Activated B cell treated with CpG ODN at 0.5 μM for 24 hours (primary cell): Measurements from ENCODE around the gene CCL15. TPM values are rescaled to one million over a fixed set of nuclear protein-coding genes. Genes with fewer than 3 reads are reported as not detected.
A peak's percentile ranks its signal among the peaks of the same experiment; 100 is the strongest.

Source experiments
- ATAC-seq: fragments of 200-7000 bp; cut with Tn5 transposase; one replicate; pipeline ENCODE4 v1.10.0; 2021; ENCODE audit warnings: low read depth, mild to moderate bottlenecking, moderate library complexity
- CTCF ChIA-PET: fragments of 350-600 bp; sonication (Branson Sonifier 250); formaldehyde crosslinking; loops from one replicate; lab custom pipeline; 2021; ENCODE audit warnings: antibody characterized with exemption; lab: Charles Lee
- POLR2A ChIA-PET: fragments of 350-600 bp; sonication (Branson Sonifier 250); formaldehyde crosslinking; loops from one replicate; lab custom pipeline; 2021; ENCODE audit warnings: antibody characterized with exemption; lab: Charles Lee
- DNase-seq: peaks from one replicate; pipeline ENCODE4 v3.0.0; 2022
- H3K27ac Mint-ChIP-seq: one replicate; pipeline ENCODE4 v1.8.0; 2020; ENCODE audit warnings: mixed read lengths
- H3K27me3 Mint-ChIP-seq: one replicate; pipeline ENCODE4 v1.8.0; 2021; ENCODE audit warnings: mixed read lengths
- H3K36me3 Mint-ChIP-seq: one replicate; pipeline ENCODE4 v1.8.0; 2021; ENCODE audit warnings: low read depth, mixed read lengths
- H3K4me1 Mint-ChIP-seq: one replicate; pipeline ENCODE4 v1.8.0; 2021; ENCODE audit warnings: mixed read lengths
- H3K4me3 Mint-ChIP-seq: one replicate; pipeline ENCODE4 v1.8.0; 2020; ENCODE audit warnings: mild to moderate bottlenecking, mixed read lengths
- H3K9me3 Mint-ChIP-seq: one replicate; pipeline ENCODE4 v1.8.0; 2020; ENCODE audit warnings: mixed read lengths
- intact Hi-C: fragments of 100-400 bp; cut with micrococcal nuclease; formaldehyde crosslinking; loops from one replicate; pipeline ENCODE4 v1.15.1; 2024
- total RNA-seq: library from RNA; stranded (reverse); gene quantifications from 2 replicates; pipeline ENCODE4 v1.2.3, GENCODE V29; 2022
- TF ChIP-seq, protein P1 (sequence below): fragments of 200-600 bp; IDR thresholded peaks from one replicate; pipeline ENCODE4 v1.8.0; 2022; ENCODE audit warnings: antibody characterized with exemption, mild to moderate bottlenecking

Gene CCL15
- not detected in 2 replicates for total RNA-seq

GRCh38 chr17:36001110-36001771 is at the start of gene CCL15:
TSS of gene CCL15 (minus strand) at chr17:36001553. CDS start at chr17:36001492, 61 bp downstream.
- H3K36me3 Mint-ChIP-seq: no peaks in the 10 kb centered on the region
- intact Hi-C loops: no loop called here
- ATAC-seq (no peak), DNase-seq (no peak)
- H3K4me1 Mint-ChIP-seq: peaks cover 32% of the 10 kb centered on the region
- peaks cover 11% of the 10 kb centered on the region for H3K27me3 Mint-ChIP-seq
- ChIA-PET POLR2A (interaction anchor here (0.6 kb wide), 1 partner anchor 48 kb away, joined by 3 read pairs; no protein-coding TSS in a partner anchor), CTCF (interaction anchor here (0.9 kb wide), 1 partner anchor 148 kb away, joined by 4 read pairs; no protein-coding TSS in a partner anchor)
- no peak within 1 kb of the TSS for H3K27ac Mint-ChIP-seq
- no peak within 1 kb of the TSS for H3K4me3 Mint-ChIP-seq
- TF ChIP-seq, protein P1, sequence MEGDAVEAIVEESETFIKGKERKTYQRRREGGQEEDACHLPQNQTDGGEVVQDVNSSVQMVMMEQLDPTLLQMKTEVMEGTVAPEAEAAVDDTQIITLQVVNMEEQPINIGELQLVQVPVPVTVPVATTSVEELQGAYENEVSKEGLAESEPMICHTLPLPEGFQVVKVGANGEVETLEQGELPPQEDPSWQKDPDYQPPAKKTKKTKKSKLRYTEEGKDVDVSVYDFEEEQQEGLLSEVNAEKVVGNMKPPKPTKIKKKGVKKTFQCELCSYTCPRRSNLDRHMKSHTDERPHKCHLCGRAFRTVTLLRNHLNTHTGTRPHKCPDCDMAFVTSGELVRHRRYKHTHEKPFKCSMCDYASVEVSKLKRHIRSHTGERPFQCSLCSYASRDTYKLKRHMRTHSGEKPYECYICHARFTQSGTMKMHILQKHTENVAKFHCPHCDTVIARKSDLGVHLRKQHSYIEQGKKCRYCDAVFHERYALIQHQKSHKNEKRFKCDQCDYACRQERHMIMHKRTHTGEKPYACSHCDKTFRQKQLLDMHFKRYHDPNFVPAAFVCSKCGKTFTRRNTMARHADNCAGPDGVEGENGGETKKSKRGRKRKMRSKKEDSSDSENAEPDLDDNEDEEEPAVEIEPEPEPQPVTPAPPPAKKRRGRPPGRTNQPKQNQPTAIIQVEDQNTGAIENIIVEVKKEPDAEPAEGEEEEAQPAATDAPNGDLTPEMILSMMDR: no peak
- no peaks in the 10 kb centered on the region for H3K9me3 Mint-ChIP-seq

- H3K27ac Mint-ChIP-seq: no peak overlapping the region
- POLR2A ChIA-PET: no interaction called here
- intact Hi-C loops: no loop called here
- DNase-seq: no peak
- peaks cover 9% of the 10 kb centered on the region for H3K36me3 Mint-ChIP-seq
- peaks cover 3% of the 10 kb centered on the region for H3K4me1 Mint-ChIP-seq
- H3K4me3 Mint-ChIP-seq: no peak overlapping the region
- TF ChIP-seq, protein P1: no peak
- no peak for ATAC-seq
- peaks cover 18% of the 10 kb centered on the region for H3K27me3 Mint-ChIP-seq
- peaks cover 24% of the 10 kb centered on the region for H3K9me3 Mint-ChIP-seq
- CTCF ChIA-PET: interaction anchor here (1.4 kb wide), 1 partner anchor 99 kb away, joined by 3 read pairs; no protein-coding TSS in a partner anchor
Measured at GRCh38 chr17:36049643-36050042, 48.3 kb upstream of the CCL15 start.

GRCh38 chr17:36048066-36048465 is 46.7 kb upstream of the CCL15 start:
- ATAC-seq (no peak), DNase-seq (no peak)
- CTCF ChIA-PET: interaction anchor here (1.4 kb wide), 1 partner anchor 101 kb away, joined by 3 read pairs; no protein-coding TSS in a partner anchor
- Mint-ChIP-seq H3K36me3 (peaks cover 9% of the 10 kb centered on the region), H3K27ac (no peak overlapping the region), H3K9me3 (peaks cover 24% of the 10 kb centered on the region), H3K4me3 (no peak overlapping the region), H3K27me3 (peaks cover 23% of the 10 kb centered on the region), H3K4me1 (no peaks in the 10 kb centered on the region)
- intact Hi-C loops: no loop called here
- POLR2A ChIA-PET: no interaction called here
- TF ChIP-seq, protein P1: no peak

GRCh38 chr17:36036235-36036634 is 34.9 kb upstream of the CCL15 start:
- ChIA-PET POLR2A (no interaction called here), CTCF (no interaction called here)
- DNase-seq (no peak), ATAC-seq (no peak)
- TF ChIP-seq, protein P1: no peak
- Mint-ChIP-seq H3K4me1 (peaks cover 23% of the 10 kb centered on the region), H3K36me3 (no peaks in the 10 kb centered on the region), H3K9me3 (no peaks in the 10 kb centered on the region), H3K27ac (no peak overlapping the region), H3K4me3 (no peak overlapping the region), H3K27me3 (peaks cover 8% of the 10 kb centered on the region)
- intact Hi-C loops: no loop called here

DNA sequence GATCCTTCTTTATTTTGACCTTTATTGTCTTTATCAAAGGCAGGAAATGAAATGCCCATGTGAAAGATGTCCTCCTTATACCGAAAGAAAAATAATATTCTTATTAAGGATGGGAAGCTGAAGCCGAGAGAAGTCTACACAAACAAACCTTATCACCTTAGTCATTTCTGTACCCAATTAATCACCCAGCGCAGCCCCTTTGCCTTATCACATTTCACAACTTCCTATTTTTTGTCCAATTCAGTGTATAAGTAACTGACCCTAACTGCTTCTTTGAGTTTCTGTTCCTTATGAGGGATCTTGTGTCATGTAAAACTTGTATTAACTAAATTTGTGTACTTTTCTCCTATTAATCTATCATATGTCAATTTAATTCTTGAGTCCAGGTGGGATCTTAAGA is 32.8 kb upstream of the CCL15 start:
- Mint-ChIP-seq H3K27ac (peak overlapping the region; percentile 6), H3K27me3 (peaks cover 12% of the 10 kb centered on the region), H3K4me1 (peaks cover 23% of the 10 kb centered on the region), H3K9me3 (no peaks in the 10 kb centered on the region), H3K4me3 (no peak overlapping the region), H3K36me3 (no peaks in the 10 kb centered on the region)
- ChIA-PET POLR2A (interaction anchor here (1.8 kb wide), 1 partner anchor 56 kb away, joined by 4 read pairs; the partner anchor contains the start of gene CCL3), CTCF (no interaction called here)
- DNase-seq (no peak), ATAC-seq (peak; percentile 96)
- TF ChIP-seq, protein P1: no peak
- intact Hi-C loops: loop anchor here (1.0 to 5.0 kb wide), 2 partner anchors 42 to 56 kb away; partner anchors contain the start of gene CCL3
